ENCODE data around the gene CRACR2B.

Gene CRACR2B

DNA sequence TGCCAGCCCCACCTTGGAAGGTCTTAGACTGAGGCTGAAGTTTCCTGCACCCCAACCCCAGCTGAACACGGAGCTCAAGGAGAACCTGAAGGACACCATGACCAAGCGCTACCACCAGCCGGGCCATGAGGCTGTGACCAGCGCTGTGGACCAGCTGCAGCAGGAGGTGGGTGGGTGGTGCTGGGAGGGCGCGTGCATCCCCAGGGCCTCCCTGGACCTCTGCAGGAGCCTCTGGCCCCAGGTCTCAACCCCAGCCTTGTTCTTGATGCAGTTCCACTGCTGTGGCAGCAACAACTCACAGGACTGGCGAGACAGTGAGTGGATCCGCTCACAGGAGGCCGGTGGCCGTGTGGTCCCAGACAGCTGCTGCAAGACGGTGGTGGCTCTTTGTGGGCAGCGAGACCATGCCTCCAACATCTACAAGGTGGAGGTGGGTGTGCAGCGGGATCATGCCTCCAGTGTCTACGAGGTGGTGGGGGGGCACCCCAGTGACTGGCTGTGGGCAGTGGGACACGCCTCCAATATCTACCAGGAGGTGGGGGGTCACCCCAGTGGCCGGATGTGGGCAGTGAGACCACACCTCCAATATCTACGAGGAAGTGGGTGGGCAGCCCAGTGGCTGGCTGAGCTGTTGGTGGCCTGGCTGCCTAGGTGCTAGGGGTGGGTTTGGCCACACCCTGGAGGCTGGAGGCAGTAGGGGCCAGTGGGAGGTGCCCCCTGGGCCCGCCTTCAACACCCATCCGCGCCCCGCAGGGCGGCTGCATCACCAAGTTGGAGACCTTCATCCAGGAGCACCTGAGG lies 9.7 kb downstream of the CRACR2B start:
- no peak for DNase-seq (ENCODE audit: low read depth in 2 of 2, low spot score in 1 of 2)

GRCh38 chr11:837990-838307 lies 10.2 kb downstream of the CRACR2B start:
- no peak for DNase-seq (ENCODE audit: low read depth in 2 of 2, low spot score in 1 of 2)

DNA sequence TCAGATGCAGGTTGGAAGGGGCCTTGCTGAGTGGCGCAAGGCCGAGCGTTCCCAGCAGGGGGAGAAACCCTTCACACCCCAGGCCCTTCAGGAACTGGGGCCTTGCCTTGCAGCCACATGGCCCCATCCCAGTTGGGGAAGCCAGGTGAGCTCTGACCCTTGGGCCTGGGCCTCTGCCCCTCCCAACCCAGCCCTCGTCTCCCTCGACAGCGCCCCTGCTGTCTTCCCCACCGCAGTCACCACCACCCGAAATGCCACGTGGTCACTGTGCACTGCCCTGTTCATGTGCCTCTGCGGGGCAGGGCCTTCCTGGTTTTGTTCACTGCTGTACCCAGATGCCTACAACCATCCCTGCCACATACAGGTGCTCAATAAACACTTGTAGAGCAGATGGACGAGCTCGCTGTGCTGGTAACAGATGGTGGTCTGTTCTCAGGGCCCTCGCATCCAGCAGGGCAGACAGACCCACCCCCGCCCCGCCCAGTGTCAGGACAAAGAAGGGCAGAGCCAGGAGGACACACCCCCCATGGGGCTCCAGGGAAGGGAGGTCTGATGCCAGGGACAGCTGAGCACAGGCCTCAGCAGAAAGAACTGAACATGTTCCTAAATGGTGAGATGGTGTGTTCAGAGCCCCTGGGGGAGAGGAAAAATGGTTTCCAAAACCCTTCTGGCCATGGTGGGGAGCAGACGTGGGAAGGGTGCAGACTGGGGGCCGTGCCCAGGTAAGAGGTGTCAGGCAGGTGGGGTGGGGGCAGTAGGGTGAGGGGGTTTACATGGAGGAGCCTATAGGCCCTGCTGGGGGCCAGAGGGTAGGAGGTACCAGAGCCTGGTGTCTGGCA lies 10.9 kb downstream of the CRACR2B start:
- no peak for DNase-seq (ENCODE audit: low read depth in 2 of 2, low spot score in 1 of 2)

GRCh38 chr11:839280-839623 lies 11.5 kb downstream of the CRACR2B start:
- no peak for DNase-seq (ENCODE audit: low read depth in 2 of 2, low spot score in 1 of 2)

DNA sequence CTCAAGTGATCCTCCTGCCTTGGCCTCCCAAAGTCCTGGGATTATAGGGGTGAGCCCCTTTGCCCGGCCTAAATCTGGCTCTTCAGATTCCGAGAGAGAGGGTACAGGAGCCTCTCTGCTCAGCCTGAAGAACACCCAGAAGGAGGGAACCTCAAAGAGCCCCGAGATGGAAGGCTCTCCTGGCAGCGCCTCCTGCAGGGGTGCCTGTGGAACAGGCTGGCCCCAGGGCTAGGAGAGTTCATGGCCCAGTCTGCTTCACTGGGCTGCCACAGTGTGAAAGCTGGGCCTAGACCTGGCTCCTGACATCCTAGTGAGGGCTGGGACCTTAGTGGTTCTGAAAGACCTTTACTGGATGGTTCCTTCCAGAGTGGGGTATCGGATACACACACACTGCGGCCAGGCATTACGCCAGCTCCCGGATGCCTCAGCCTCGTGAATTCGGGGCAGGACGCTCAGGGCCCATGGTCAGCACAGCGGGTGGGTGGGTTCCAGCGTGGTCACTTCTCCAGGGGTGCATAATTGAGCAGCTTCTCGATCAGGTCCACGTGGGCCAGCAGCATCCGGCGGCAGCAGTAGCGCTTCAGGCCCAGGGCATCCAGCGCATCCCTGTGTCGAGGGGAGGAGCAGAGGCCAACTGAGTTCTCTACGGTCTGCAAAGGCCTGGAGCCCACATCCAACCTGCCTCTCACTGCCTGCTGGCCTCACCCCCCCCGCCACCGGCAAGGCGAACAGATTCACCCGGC lies 12.3 kb downstream of the CRACR2B start:
- no peak for DNase-seq (ENCODE audit: low read depth in 2 of 2, low spot score in 1 of 2)

DNA sequence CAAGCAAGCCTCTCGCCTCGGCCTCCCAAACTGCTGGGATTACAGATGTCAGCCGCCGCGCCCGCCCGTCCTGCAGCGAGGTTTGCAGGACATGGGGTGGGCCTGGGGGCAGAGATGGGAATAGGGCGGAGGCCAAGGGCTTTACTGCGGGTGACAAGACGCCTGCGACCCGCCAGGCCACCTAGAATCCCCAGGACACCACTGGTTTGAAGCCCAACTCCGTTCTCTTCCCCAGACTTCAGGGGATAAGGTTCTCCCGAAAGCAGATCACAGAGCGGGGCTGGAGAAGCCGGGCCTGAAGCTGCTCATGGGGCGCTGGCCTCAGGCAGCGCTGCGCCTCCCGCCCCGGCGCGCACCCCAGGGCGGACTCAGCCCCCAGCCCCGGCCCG lies 14.3 kb downstream of the CRACR2B start:
- no peak for DNase-seq (ENCODE audit: low read depth in 2 of 2, low spot score in 1 of 2)

DNA sequence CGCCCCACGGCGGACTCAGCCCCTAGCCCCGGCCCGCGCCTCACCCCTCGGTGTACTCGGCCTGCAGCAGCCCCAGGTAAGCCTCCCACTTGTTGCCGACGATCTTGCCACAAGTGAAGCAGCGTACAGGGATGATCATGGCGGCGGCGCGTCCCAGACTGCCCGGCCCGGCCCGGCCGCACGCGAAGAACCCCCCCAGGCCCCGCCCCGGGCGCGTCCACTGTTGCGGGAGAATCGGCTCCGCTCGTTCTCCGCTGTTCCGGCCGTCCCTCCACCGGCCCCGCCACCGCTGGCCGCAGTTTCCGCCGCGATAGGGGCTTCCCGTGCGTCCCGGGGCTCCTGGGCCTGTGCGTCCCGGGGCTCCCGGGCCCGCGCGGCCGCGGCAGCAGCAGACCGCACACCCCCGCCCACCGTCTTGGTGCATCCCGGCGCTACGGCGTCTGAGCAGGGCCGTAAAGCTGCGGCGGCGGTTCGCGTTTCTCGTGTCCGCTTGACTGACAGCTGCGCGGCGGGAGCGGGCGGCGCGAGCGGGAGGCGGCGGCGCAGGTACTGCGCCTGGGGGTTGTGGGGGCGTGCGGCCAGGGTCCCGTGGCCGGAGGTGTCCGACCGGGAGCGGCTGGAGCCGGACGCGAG lies 14.8 kb downstream of the CRACR2B start, which contains the start of the genes POLR2L and TSPAN4:
Gene POLR2L (minus strand): TSS at position 160 of the 633 bp plus-strand sequence. CDS start 21 bp downstream, at position 139.
Gene TSPAN4 (plus strand): TSS at position 483 of the 633 bp plus-strand sequence. CDS start 7,453 bp downstream, outside the sequence.
- peak; percentile 72 to 79 for DNase-seq (ENCODE audit: low read depth in 2 of 2, low spot score in 1 of 2)

GRCh38 chr11:843086-843734 lies 15.5 kb downstream of the CRACR2B start:
- no peak for DNase-seq (ENCODE audit: low read depth in 2 of 2, low spot score in 1 of 2)

DNA sequence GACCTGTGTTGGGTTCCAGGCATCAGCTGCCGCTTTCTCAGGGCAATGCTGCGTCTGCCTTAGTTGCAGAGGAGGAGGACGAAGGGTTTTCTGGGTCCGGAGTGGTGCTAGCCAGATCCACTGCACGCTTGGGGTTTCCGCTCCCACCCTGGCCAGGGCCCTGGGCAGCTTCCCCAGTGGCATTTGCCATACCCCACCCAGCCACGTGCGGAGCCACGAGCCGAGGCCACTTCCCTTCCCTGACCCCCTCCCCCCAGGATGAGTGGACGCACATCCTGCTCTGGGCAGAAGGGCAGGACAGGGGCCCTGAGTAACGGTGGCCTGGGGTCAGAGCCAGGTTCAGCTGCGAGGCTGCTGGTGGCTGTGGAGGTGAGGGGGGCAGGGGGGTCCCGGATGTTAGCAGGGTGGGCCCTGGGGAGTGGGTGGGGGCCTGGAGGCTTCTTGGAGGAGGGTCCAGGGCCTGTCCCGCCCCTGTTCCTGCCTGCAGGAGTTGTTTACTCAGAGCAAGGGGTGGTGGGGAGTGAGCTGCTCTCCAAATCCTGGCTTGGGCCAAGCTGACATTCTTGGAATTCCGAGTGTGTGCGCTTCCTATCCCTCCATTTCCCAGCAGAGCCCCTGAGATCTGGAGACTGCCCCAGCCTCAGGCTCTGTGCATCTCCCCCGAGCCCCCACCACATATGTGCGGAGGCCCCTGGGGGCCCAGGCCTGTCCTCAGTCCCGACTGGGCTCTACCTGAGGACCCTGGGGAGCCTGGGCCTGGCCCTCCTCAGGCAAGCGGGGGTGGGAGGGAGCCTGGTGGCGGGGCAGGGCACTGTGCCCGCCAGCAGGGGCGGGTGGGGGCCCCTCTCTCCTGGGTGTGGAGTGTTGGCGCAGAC lies 16.3 kb downstream of the CRACR2B start:
- no peak for DNase-seq (ENCODE audit: low read depth in 2 of 2, low spot score in 1 of 2)

DNA sequence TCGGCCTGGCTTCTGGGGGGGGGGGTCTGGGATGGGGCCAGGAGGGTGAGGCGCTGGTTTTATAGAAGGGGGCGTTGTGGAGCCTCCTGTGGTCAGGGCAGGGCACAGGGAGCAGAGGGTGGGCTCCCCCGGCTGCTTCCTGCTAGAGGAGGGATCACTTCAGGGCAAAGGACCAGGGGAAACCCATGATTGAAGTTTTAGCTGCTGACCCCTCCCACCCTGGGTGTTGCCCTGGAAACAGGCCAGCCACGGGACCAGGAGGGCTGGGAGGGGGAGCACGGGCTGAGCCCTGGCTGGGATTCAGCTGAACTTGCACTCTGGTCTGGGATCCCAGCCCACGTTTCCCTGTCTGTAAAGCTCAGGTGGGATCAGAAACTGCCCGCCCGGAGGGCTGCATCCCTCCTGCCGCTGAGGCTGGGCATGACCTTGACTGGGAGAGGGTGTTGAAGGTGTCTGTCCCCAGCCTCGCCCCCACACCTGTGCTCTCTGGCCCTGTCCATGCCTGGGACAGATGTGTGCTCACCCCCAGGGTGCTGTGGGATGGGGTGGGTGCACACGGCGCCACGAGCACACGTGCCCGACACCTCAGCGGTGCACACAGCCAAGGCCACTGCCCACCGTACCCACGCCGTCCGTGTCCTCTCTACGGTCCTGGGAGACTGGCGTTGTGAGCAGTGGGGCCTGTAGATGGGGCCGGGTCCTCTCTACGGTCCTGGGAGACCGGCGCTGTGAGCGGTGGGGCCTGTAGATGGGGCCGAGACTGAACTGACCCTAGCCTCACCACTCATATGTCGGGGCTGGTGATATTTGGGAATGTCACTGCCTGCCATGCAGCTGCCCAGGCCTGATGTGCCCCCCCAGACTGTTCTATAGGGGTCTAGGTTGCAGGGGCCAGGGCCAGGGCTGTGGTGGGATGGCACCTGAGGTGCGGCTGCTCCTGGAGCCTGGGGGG lies 17.2 kb downstream of the CRACR2B start:
- no peak for DNase-seq (ENCODE audit: low read depth in 2 of 2, low spot score in 1 of 2)

GRCh38 chr11:845872-846495 lies 18.3 kb downstream of the CRACR2B start:
- no peak for DNase-seq (ENCODE audit: low read depth in 2 of 2, low spot score in 1 of 2)

DNA sequence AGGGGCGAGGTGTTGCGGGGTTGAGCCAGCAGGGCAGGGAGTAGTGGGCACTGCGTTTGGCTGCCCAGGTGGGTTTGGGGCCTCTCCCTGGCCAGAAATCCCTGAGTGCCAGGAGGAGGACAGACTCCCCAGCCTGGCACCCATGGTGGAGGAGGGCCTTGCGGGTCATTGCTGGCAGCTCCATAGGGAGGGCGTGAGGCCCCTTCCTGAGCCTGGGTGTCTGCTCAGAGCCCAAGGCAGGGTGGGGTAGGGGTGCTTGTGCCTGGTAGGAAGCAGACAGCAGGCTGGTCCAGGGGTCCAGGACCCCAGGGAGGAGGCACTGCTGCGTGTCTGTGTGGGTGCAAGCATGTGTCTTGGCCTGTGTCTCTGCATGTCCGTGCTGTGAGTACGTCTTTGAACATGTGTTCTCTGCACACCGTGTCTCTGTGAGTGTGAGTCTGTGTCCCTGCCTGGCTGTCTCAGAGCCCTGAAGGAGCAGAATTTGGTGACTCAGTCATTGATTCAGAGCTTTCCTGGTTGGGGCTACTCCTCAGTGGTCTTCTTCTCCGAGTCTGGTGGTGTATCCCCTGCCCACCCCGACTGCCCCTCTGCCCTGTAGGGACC lies 18.9 kb downstream of the CRACR2B start:
- no peak for DNase-seq (ENCODE audit: low read depth in 2 of 2, low spot score in 1 of 2)

GRCh38 chr11:847876-848275 lies 20.2 kb downstream of the CRACR2B start:
- DNase-seq (ENCODE audit: low read depth in 2 of 2, low spot score in 1 of 2): no peak

DNA sequence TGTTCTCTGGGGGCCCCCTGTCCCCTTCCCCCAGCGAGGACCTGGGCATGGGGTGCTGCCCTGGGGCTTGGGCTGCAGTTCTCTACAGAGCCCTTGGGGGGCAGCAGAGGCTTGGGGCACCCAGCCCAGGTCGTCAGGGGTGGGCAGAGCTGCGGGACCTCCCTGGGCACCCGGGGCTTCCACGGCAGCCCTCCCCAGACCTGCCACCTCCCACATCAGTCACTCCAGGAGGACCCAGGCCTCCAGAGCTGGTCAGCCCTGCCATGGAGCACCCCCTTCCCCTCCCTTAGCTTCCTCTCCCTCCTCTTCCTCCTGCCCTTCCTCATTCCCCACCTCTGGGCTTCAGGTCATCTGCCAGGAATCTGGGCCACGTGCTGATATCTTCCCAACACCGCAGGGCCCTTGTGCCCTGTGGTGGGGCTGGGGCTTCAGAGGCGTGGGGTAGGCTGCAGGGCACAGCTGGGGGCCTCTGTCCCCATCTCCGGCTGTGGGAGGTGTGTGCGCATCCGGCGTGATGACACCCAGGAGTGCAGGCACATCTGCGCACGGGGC lies 20.7 kb downstream of the CRACR2B start:
- peak in 1 of 2 donors; percentile 37 for DNase-seq (ENCODE audit: low read depth in 2 of 2, low spot score in 1 of 2)

- DNase-seq (ENCODE audit: low read depth in 2 of 2, low spot score in 1 of 2): no peak
Observed at GRCh38 chr11:849104-849824, 21.5 kb downstream of the CRACR2B start.

GRCh38 chr11:849951-850774 lies 22.4 kb downstream of the CRACR2B start:
- no peak for DNase-seq (ENCODE audit: low read depth in 2 of 2, low spot score in 1 of 2)
